ENCODE data around the gene LSM12. TPM values are rescaled to one million over a fixed set of nuclear protein-coding genes. Genes with fewer than 3 reads are reported as not detected.

The LSM12 gene
- total RNA-seq, 2 donors from 2014 or later: 14.8 to 19.4 TPM

DNA sequence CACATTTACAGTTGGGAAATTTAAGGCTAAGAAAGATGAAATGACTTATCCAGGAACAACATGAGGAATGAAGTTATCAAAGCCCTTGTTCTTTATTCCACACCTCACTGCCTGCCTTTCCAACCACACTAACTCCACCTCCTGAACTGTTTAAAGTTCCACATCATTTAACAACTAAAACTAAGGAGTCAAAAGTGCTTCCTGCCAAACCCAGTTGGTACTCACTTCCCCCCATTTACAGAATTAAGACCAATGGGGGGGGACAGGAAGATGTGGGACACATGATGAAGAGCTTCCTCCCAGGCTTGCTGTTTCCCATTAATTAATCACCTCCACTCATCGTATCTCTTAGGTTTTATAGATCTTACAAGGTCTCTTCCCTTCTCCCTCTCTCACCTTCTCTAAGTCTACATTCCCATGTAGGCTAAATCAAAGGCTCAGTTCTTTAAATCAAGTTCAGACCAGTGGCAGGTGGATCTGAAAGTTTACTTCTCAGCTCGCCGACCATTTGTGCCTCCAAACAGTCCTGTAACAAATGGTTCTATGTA lies 32.5 kb downstream of the LSM12 start:
- H3K4me3 ChIP-seq: no peak overlapping the region
- H3K27me3 ChIP-seq: no peaks in the 10 kb centered on the region
- H3K27ac ChIP-seq: no peak overlapping the region
- 55 to 71% methylated on average over 3 of the region's 3 CpGs for WGBS, 2 donors
- H3K4me1 ChIP-seq: no peaks in the 10 kb centered on the region
- no peak for ATAC-seq
- DNase-seq: no peak
- intact Hi-C loops (cut with DNase I): no loop called here
- H3K9me3 ChIP-seq: no peaks in the 10 kb centered on the region
- TF ChIP-seq POLR2A (IDR thresholded peaks at IDR 0.05): no peak
- no peak for TF ChIP-seq CTCF (IDR thresholded peaks at IDR 0.05)
- peaks cover 0 to 16% of the 10 kb centered on the region in 2 donors for H3K36me3 ChIP-seq (replicated peaks in 1 of 2; ENCODE audit: insufficient read depth in 1 of 2, low read depth in 2 of 2)

- no peaks in the 10 kb centered on the region for H3K36me3 ChIP-seq (replicated peaks in 1 of 2; ENCODE audit: insufficient read depth in 1 of 2, low read depth in 2 of 2)
- no peak for DNase-seq
- 86% methylated on average over 3 of the region's 3 CpGs for WGBS, 2 donors
- no peak overlapping the region for H3K4me3 ChIP-seq
- H3K27ac ChIP-seq: no peak overlapping the region
- no peaks in the 10 kb centered on the region for H3K27me3 ChIP-seq
- ATAC-seq: no peak
- no peaks in the 10 kb centered on the region for H3K4me1 ChIP-seq
- no peaks in the 10 kb centered on the region for H3K9me3 ChIP-seq
- TF ChIP-seq CTCF (IDR thresholded peaks at IDR 0.05): no peak
- no peak for TF ChIP-seq POLR2A (IDR thresholded peaks at IDR 0.05)
- intact Hi-C loops (cut with DNase I): no loop called here
These were observed 36.0 kb downstream of the LSM12 start for GRCh38 chr17:44030482-44030881.

- TF ChIP-seq POLR2A (IDR thresholded peaks at IDR 0.05) (no peak), CTCF (IDR thresholded peaks at IDR 0.05) (no peak)
- Histone ChIP-seq H3K36me3 (replicated peaks in 1 of 2; ENCODE audit: insufficient read depth in 1 of 2, low read depth in 2 of 2) (no peaks in the 10 kb centered on the region), H3K27me3 (no peaks in the 10 kb centered on the region), H3K27ac (no peak overlapping the region), H3K4me3 (no peak overlapping the region), H3K9me3 (no peaks in the 10 kb centered on the region), H3K4me1 (no peaks in the 10 kb centered on the region)
- ATAC-seq: no peak
- intact Hi-C loops (cut with DNase I): no loop called here
- WGBS, 2 donors: 82 to 91% methylated on average over 5 of the region's 5 CpGs
- DNase-seq: no peak
These were observed 36.7 kb downstream of the LSM12 start for GRCh38 chr17:44029736-44030135.

DNA sequence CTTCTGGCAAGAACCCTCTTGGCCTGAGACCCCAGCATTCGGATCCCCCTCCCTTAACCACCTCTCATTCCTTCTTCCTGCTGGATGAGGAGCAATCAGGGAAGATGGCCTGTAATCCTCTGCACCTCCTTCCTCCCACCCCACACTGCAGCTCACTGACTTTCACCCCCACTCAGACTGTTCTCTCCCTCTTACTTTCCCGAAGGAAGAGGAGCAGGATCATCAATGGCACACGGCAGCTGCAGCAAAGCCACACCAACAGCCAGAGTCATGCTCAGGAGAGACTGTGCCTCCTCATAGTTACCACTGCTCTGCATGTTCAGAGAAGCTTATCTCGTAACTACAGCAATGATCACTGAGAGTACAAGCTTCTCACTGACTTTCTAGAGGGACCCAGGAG lies 41.6 kb downstream of the LSM12 start:
- no peaks in the 10 kb centered on the region for H3K9me3 ChIP-seq
- WGBS, 2 donors: 84 to 91% methylated on average over 4 of the region's 4 CpGs
- no peaks in the 10 kb centered on the region for H3K27me3 ChIP-seq
- H3K4me1 ChIP-seq: no peaks in the 10 kb centered on the region
- DNase-seq (no peak), ATAC-seq (no peak)
- intact Hi-C loops (cut with DNase I): no loop called here
- no peak overlapping the region for H3K27ac ChIP-seq
- H3K4me3 ChIP-seq: no peak overlapping the region
- H3K36me3 ChIP-seq (replicated peaks in 1 of 2; ENCODE audit: insufficient read depth in 1 of 2, low read depth in 2 of 2): no peaks in the 10 kb centered on the region
- TF ChIP-seq POLR2A (IDR thresholded peaks at IDR 0.05) (no peak), CTCF (IDR thresholded peaks at IDR 0.05) (no peak)

DNA sequence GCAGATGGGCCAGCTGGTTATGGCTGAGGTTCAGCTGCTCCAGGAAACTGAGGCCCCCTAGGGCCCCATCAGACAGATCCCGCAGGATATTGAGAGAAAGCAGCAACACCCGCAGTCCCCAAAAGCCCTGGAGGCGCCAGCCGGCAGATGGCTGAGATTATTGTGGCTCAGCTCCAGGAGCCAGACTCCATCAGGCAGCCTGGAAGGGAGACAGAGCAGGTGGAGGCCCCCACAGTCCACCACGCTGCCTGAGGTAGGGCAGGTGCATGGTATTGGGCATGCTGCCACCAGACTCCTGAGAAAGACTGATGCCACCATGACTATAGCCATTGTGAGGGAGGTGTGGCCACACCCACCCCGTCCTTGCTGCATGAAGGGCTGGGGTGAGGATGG lies 42.2 kb downstream of the LSM12 start:
- 75 to 88% methylated on average over 1 to 6 of the region's 6 CpGs for WGBS, 2 donors
- Histone ChIP-seq H3K36me3 (replicated peaks in 1 of 2; ENCODE audit: insufficient read depth in 1 of 2, low read depth in 2 of 2) (no peaks in the 10 kb centered on the region), H3K4me3 (no peak overlapping the region), H3K27ac (no peak overlapping the region), H3K9me3 (no peaks in the 10 kb centered on the region), H3K27me3 (no peaks in the 10 kb centered on the region), H3K4me1 (no peaks in the 10 kb centered on the region)
- no peak for DNase-seq
- TF ChIP-seq CTCF (IDR thresholded peaks at IDR 0.05) (no peak), POLR2A (IDR thresholded peaks at IDR 0.05) (no peak)
- ATAC-seq: peak; percentile 24
- intact Hi-C loops (cut with DNase I): no loop called here
